Loucy (cell line): ENCODE measurements around the gene DCUN1D2.

Source experiments
- CTCF ChIP-seq: fragments of 200-600 bp; sonication (generic); conservative IDR thresholded peaks from 2 replicates; pipeline ENCODE4 v1.5.1; 2014; ENCODE audit warnings: mild to moderate bottlenecking, antibody characterized with exemption, low read length
- EZH2phosphoT487 ChIP-seq: fragments of 200-600 bp; IDR thresholded peaks from 2 replicates; pipeline ENCODE4 v1.6.1; 2018; ENCODE audit warnings: antibody characterized with exemption, mild to moderate bottlenecking, moderate library complexity, borderline replicate concordance

GRCh38 chr13:113415825-113416224 lies 74.7 kb downstream of the DCUN1D2 start:
- TF ChIP-seq CTCF (no peak), EZH2phosphoT487 (no peak)
